ENCODE data around the gene TOM1L2. TPM values are rescaled to one million over a fixed set of nuclear protein-coding genes. Genes with fewer than 3 reads are reported as not detected.
"Not testable (repeated sequence)": the region's sequence is repeated elsewhere in the genome, so short reads cannot be mapped to it uniquely, and the experiment has no call there.

Gene TOM1L2
- total RNA-seq, 1 experiment from 2014 or later: 12.8 TPM

DNA sequence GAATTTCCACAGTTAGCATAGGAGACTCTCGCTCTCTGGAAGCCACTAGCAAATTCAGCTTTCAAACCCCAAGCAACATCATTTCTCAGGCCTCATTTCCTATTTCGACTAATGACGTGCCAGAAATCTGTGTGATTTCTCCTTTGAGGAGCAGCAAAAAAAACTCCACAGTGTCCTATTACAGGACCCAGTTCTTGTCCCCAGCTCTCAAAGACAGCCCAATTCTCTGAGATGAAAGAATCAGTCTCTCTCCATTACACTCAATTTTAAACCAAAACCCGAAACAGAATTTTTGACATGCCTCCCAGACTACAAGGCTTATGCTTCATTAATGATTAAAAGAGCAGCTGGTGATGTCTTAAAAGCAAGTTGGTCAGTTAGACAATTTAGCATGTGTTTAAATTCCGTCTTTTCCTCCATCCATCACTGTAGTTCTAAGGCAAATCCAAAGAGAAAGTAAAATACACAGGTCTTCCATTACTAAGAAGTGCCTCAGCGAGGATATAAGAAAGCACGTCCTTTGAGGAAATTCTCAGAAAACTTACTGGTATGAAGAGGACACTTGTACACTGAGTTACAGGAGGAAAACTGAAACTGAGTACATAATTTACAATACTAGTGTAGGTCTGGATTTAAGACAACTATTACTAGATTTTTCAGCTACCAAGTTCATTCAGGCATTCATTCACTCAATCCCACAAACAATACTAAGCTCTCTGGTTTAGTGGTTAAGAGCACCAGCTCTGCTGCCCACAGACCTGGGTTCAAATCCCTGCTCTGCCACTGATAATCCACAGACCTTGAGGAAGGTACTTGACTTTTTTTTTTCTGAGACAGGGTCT is 12.5 kb downstream of the TOM1L2 start:
- H3K36me3 ChIP-seq: peaks cover 5% of the 10 kb centered on the region; the same call in 1 of the 2 replicates
- no peaks in the 10 kb centered on the region for H3K27me3 ChIP-seq
- peak overlapping the region; percentile 28 for H3K4me3 ChIP-seq
- peak; percentile 15 for DNase-seq
- no peaks in the 10 kb centered on the region for H3K9me3 ChIP-seq

DNA sequence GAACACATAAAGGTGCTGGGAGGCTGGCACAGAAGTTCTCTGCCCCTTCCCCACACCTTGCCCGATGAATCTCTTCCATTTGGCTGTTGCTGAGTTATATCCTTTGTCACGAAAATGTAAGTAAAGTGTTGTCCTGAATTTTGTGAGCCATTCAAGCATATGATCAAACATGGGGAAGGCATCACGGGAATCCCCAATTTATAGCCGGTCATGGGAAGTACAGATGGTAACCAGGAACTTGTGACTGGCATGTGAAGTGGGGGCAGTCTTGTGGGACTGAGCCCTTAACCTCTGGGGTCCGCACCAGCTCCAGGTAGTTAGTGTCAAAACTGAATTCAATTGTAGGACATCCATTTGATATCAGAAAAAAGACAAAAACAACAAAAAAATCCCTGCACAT is 13.2 kb downstream of the TOM1L2 start:
- Histone ChIP-seq H3K9me3 (no peaks in the 10 kb centered on the region), H3K36me3 (peaks cover 5% of the 10 kb centered on the region; the same call in 1 of the 2 replicates), H3K4me3 (no peak overlapping the region), H3K27me3 (no peaks in the 10 kb centered on the region)
- no peak for DNase-seq

- no peaks in the 10 kb centered on the region for H3K27me3 ChIP-seq
- no peaks in the 10 kb centered on the region for H3K9me3 ChIP-seq
- peaks cover 5% of the 10 kb centered on the region; the same call in 1 of the 2 replicates for H3K36me3 ChIP-seq
- H3K4me3 ChIP-seq: no peak overlapping the region
- DNase-seq: peak; percentile 14
These were observed 14.7 kb downstream of the TOM1L2 start for GRCh38 chr17:17957584-17957916.

DNA sequence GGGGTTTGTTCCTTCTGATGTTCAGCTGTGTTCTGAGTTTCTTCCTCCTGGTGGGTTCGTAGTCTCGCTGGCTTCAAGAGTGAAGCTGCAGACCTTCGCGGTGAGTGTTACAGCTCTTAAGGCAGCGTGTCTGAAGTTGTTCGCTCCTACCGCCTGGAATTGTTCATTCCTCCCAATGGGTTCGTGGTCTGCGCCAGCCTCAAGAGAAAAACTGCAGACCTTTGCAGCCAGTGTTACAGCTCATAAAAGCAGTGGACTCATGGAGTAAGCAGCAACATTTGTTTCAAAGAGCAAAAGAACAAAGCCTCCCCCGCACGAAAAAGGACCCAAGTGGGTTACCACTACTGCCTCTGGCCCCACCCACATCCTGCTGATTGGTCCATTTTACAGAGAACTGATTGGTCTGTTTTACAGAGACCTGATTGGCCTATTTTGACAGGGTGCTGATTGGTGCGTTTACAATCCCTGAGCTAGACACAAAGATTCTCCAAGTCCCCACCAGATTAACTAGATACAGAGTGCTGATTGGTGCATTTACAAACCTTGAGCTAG is 16.3 kb downstream of the TOM1L2 start:
- not testable (repeated sequence) for H3K9me3 ChIP-seq, H3K36me3 ChIP-seq, DNase-seq, H3K4me3 ChIP-seq, H3K27me3 ChIP-seq

DNA sequence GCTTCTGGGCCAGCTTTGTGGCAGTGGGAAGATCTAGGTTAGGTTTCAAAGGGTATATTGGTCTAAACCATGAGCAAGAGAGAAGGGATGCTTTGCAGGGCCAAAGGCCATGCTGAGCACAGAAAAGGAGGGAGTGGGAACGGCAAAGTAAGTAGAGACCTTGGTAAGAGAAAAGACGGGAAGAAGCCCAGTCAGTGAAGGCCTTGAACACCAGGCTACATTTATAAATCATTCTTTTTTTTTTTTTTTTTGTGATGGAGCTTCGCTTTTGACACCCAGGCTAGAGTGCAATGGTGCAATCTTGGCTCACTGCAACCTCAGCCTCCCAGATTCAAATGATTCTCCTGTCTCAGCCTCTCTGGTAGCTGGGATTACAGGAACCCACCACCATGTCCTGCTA is 18.1 kb downstream of the TOM1L2 start:
- no peaks in the 10 kb centered on the region for H3K9me3 ChIP-seq
- DNase-seq: no peak
- no peaks in the 10 kb centered on the region for H3K27me3 ChIP-seq

DNA sequence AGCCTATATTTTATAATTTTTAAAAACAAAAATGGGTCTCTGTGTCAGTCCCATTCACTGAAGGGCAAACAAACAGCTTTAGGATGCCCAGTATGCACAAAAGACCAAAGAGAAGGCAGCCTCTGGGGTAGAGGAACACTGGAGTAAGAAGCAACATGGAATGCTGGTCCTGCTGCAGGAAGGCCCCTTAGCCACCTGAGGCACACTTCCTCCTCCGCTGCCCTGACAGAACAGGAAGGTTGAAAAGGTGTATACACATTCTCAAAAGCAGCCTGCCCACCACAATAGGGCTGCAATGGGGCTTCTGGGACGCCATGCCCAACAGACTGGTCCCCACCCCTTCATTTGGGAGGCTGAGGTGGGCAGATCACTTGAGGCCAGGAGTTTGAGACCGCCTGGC is 19.5 kb downstream of the TOM1L2 start:
- Histone ChIP-seq H3K27me3 (no peaks in the 10 kb centered on the region), H3K36me3 (peaks cover 5% of the 10 kb centered on the region; the same call in 1 of the 2 replicates), H3K4me3 (no peak overlapping the region), H3K9me3 (no peaks in the 10 kb centered on the region)
- no peak for DNase-seq

More for the DNA sequence above, 18.1 kb downstream of the TOM1L2 start:
- Histone ChIP-seq H3K36me3 (peaks cover 5% of the 10 kb centered on the region; the same call in 1 of the 2 replicates), H3K4me3 (no peak overlapping the region)

GRCh38 chr17:17951524-17951923 is 20.7 kb downstream of the TOM1L2 start:
- Histone ChIP-seq H3K27me3 (no peaks in the 10 kb centered on the region), H3K9me3 (no peaks in the 10 kb centered on the region), H3K36me3 (peaks cover 5% of the 10 kb centered on the region; the same call in 1 of the 2 replicates), H3K4me3 (no peak overlapping the region)
- DNase-seq: no peak

- Histone ChIP-seq H3K27me3 (no peaks in the 10 kb centered on the region), H3K36me3 (peaks cover 5% of the 10 kb centered on the region; the same call in 1 of the 2 replicates), H3K4me3 (no peak overlapping the region), H3K9me3 (no peaks in the 10 kb centered on the region)
- DNase-seq: no peak
These were observed 21.4 kb downstream of the TOM1L2 start for GRCh38 chr17:17950806-17951205.

DNA sequence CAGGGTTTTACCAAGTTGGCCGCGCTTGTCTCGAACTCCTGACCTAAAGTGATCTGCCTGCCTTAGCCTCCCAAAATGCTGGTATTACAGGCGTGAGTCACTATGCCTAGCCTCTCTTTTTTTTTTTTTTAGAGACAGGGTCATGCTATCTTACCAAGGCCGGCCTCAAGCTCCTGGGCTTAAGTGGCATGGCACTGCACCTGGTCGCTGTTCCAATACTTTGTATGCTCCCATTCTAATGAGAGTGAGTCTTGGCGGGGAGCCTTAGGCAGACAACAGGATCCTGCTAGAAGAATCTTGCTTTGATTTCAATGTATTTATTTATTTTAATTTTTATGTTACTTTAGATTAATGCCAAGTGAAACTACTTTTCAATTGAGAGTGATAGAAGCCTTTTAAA is 21.9 kb downstream of the TOM1L2 start:
- no peak for DNase-seq
- Histone ChIP-seq H3K4me3 (no peak overlapping the region), H3K27me3 (no peaks in the 10 kb centered on the region), H3K36me3 (peaks cover under 1% of the 10 kb centered on the region; the same call in 1 of the 2 replicates), H3K9me3 (no peaks in the 10 kb centered on the region)

GRCh38 chr17:17947966-17948365 is 24.2 kb downstream of the TOM1L2 start:
- Histone ChIP-seq H3K4me3 (no peak overlapping the region), H3K9me3 (no peaks in the 10 kb centered on the region), H3K27me3 (no peaks in the 10 kb centered on the region), H3K36me3 (no peaks in the 10 kb centered on the region)
- no peak for DNase-seq

GRCh38 chr17:17947309-17947708 is 24.9 kb downstream of the TOM1L2 start:
- DNase-seq: no peak
- Histone ChIP-seq H3K4me3 (no peak overlapping the region), H3K36me3 (no peaks in the 10 kb centered on the region), H3K9me3 (no peaks in the 10 kb centered on the region), H3K27me3 (no peaks in the 10 kb centered on the region)

DNA sequence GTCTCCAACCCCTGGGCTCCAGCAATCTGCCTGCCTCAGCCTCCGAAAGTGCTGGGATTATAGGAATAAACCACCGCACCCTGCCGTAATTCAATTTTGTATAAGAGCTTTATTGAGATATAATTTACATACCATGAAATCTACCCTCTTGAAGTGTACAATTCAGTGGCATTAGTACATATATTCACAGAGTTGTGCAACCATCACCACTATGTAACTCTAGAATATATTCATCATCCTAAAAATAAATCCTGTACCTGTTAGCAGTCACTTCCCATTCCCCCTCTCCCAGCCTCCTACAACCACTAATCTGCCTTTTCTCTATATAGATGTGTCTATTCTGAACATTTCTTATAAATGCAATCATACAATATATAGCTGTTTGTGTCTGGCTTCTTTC is 26.1 kb downstream of the TOM1L2 start:
- Histone ChIP-seq H3K36me3 (no peaks in the 10 kb centered on the region), H3K4me3 (no peak overlapping the region)

GRCh38 chr17:17944743-17945142 is 27.5 kb downstream of the TOM1L2 start:
- Histone ChIP-seq H3K9me3 (no peaks in the 10 kb centered on the region), H3K36me3 (no peaks in the 10 kb centered on the region), H3K4me3 (no peak overlapping the region), H3K27me3 (no peaks in the 10 kb centered on the region)
- DNase-seq: no peak

More for the DNA sequence above, 26.1 kb downstream of the TOM1L2 start:
- Histone ChIP-seq H3K9me3 (no peaks in the 10 kb centered on the region), H3K27me3 (no peaks in the 10 kb centered on the region)
- DNase-seq: no peak

DNA sequence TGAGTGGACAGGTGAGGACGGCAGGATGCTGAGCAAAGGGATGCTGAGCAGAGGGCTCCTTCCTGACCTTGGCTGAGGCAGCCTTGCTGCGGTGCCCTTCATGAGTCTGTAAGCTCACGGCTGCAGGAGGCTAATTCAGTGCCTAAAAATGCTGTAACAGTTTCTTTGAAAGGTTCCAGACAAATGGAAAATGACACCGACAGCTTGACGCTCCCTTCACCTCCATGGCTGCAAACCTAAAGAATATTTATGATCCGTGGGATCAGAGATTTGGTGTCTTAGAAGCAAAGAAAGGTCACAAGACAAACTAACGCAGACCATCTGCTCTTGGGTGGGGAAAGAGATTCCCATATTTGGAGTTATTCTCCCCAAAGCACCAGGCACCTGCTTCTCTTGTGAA is 28.0 kb downstream of the TOM1L2 start:
- no peak for DNase-seq
- Histone ChIP-seq H3K4me3 (no peak overlapping the region), H3K9me3 (no peaks in the 10 kb centered on the region), H3K27me3 (no peaks in the 10 kb centered on the region), H3K36me3 (no peaks in the 10 kb centered on the region)

- H3K36me3 ChIP-seq: no peaks in the 10 kb centered on the region
- DNase-seq: no peak
- H3K4me3 ChIP-seq: no peak overlapping the region
- H3K9me3 ChIP-seq: no peaks in the 10 kb centered on the region
- no peaks in the 10 kb centered on the region for H3K27me3 ChIP-seq
These were observed 28.8 kb downstream of the TOM1L2 start for GRCh38 chr17:17943281-17943984.

GRCh38 chr17:17942846-17943245 is 29.4 kb downstream of the TOM1L2 start:
- DNase-seq: no peak
- Histone ChIP-seq H3K36me3 (no peaks in the 10 kb centered on the region), H3K4me3 (no peak overlapping the region), H3K27me3 (no peaks in the 10 kb centered on the region), H3K9me3 (no peaks in the 10 kb centered on the region)

GRCh38 chr17:17941015-17941414 is 31.2 kb downstream of the TOM1L2 start:
- Histone ChIP-seq H3K9me3 (no peaks in the 10 kb centered on the region), H3K27me3 (no peaks in the 10 kb centered on the region), H3K36me3 (no peaks in the 10 kb centered on the region), H3K4me3 (no peak overlapping the region)
- DNase-seq: no peak
